ENCODE measurements around the gene B3GAT1. TPM values are rescaled to one million over a fixed set of nuclear protein-coding genes. Genes with fewer than 3 reads are reported as not detected.

B3GAT1 gene
- total and polyA plus RNA-seq, 5 experiments from 2014 or later, result 0.05 TPM; not detected in 4

- H3K4me1 Mint-ChIP-seq, result peaks cover 0 to 3% (median 0%) of the 10 kb centered on the region in 4 donors
- no peaks in the 10 kb centered on the region for H3K36me3 Mint-ChIP-seq
- H3K27ac Mint-ChIP-seq, result no peak overlapping the region
- no peak overlapping the region for H3K4me3 Mint-ChIP-seq
- DNase-seq (no peak), ATAC-seq (no peak)
- peaks cover 9 to 28% (median 24%) of the 10 kb centered on the region in 5 donors for H3K27me3 Mint-ChIP-seq
- POLR2A ChIA-PET, result no interaction called here
- peaks cover 0 to 3% (median 0%) of the 10 kb centered on the region in 9 donors for H3K9me3 Mint-ChIP-seq
Measured at GRCh38 chr11:134437821-134438220, 25.8 kb upstream of the B3GAT1 start.

- POLR2A ChIA-PET, result no interaction called here
- Mint-ChIP-seq H3K4me1 (peaks cover 0 to 3% (median 0%) of the 10 kb centered on the region in 4 donors), H3K36me3 (no peaks in the 10 kb centered on the region), H3K9me3 (peaks cover 0 to 3% (median 0%) of the 10 kb centered on the region in 9 donors), H3K4me3 (no peak overlapping the region), H3K27ac (no peak overlapping the region), H3K27me3 (peaks cover 12 to 27% (median 19%) of the 10 kb centered on the region in 5 donors)
- ATAC-seq (no peak), DNase-seq (no peak)
Measured at GRCh38 chr11:134436781-134437180, 24.7 kb upstream of the B3GAT1 start.

GRCh38 chr11:134433806-134434205 is 21.8 kb upstream of the B3GAT1 start:
- Mint-ChIP-seq H3K4me1 (peaks cover 0 to 3% (median 0%) of the 10 kb centered on the region in 4 donors), H3K27ac (no peak overlapping the region), H3K4me3 (no peak overlapping the region), H3K36me3 (no peaks in the 10 kb centered on the region), H3K27me3 (peaks cover 13 to 29% (median 19%) of the 10 kb centered on the region in 5 donors), H3K9me3 (peaks cover 0 to 3% (median 0%) of the 10 kb centered on the region in 9 donors)
- POLR2A ChIA-PET, result no interaction called here
- ATAC-seq (no peak), DNase-seq (no peak)

GRCh38 chr11:134433251-134433650 is 21.2 kb upstream of the B3GAT1 start:
- Mint-ChIP-seq H3K4me3 (no peak overlapping the region), H3K27me3 (peaks cover 14 to 32% (median 20%) of the 10 kb centered on the region in 5 donors), H3K27ac (no peak overlapping the region), H3K9me3 (peaks cover 0 to 3% (median 0%) of the 10 kb centered on the region in 9 donors), H3K4me1 (peaks cover 0 to 3% (median 0%) of the 10 kb centered on the region in 4 donors), H3K36me3 (no peaks in the 10 kb centered on the region)
- no peak for ATAC-seq
- POLR2A ChIA-PET, result no interaction called here
- no peak for DNase-seq

- Mint-ChIP-seq H3K4me1 (peaks cover 0 to 3% (median 0%) of the 10 kb centered on the region in 4 donors), H3K27me3 (peaks cover 14 to 32% (median 20%) of the 10 kb centered on the region in 5 donors), H3K9me3 (peaks cover 0 to 3% (median 0%) of the 10 kb centered on the region in 9 donors), H3K4me3 (no peak overlapping the region), H3K36me3 (no peaks in the 10 kb centered on the region), H3K27ac (no peak overlapping the region)
- POLR2A ChIA-PET, result no interaction called here
- ATAC-seq (no peak), DNase-seq (no peak)
Measured at GRCh38 chr11:134432776-134433175, 20.7 kb upstream of the B3GAT1 start.

- H3K27me3 Mint-ChIP-seq, result peaks cover 10 to 34% (median 18%) of the 10 kb centered on the region in 5 donors
- no peak overlapping the region for H3K4me3 Mint-ChIP-seq
- POLR2A ChIA-PET, result no interaction called here
- no peaks in the 10 kb centered on the region for H3K36me3 Mint-ChIP-seq
- no peaks in the 10 kb centered on the region for H3K4me1 Mint-ChIP-seq
- DNase-seq (no peak), ATAC-seq (no peak)
- H3K27ac Mint-ChIP-seq, result no peak overlapping the region
- H3K9me3 Mint-ChIP-seq, result peaks cover 0 to 3% (median 0%) of the 10 kb centered on the region in 9 donors
Measured at GRCh38 chr11:134429106-134429505, 17.1 kb upstream of the B3GAT1 start.

GRCh38 chr11:134425816-134426536 is 13.9 kb upstream of the B3GAT1 start:
- ATAC-seq (no peak), DNase-seq (no peak)
- POLR2A ChIA-PET, result no interaction called here
- no peaks in the 10 kb centered on the region for H3K4me1 Mint-ChIP-seq
- no peak overlapping the region for H3K27ac Mint-ChIP-seq
- peaks cover 4 to 48% (median 10%) of the 10 kb centered on the region in 5 donors for H3K27me3 Mint-ChIP-seq
- peaks cover 0 to under 1% (median 0%) of the 10 kb centered on the region in 9 donors for H3K9me3 Mint-ChIP-seq
- no peak overlapping the region for H3K4me3 Mint-ChIP-seq
- H3K36me3 Mint-ChIP-seq, result no peaks in the 10 kb centered on the region

GRCh38 chr11:134425413-134425812 is 13.4 kb upstream of the B3GAT1 start:
- no peaks in the 10 kb centered on the region for H3K9me3 Mint-ChIP-seq
- no peak overlapping the region for H3K4me3 Mint-ChIP-seq
- H3K27me3 Mint-ChIP-seq, result peaks cover 4 to 48% (median 10%) of the 10 kb centered on the region in 5 donors
- H3K36me3 Mint-ChIP-seq, result no peaks in the 10 kb centered on the region
- no peaks in the 10 kb centered on the region for H3K4me1 Mint-ChIP-seq
- H3K27ac Mint-ChIP-seq, result no peak overlapping the region
- ATAC-seq (no peak), DNase-seq (no peak)
- POLR2A ChIA-PET, result no interaction called here

GRCh38 chr11:134423106-134423505 is 11.1 kb upstream of the B3GAT1 start:
- H3K4me3 Mint-ChIP-seq, result no peak overlapping the region
- H3K27me3 Mint-ChIP-seq, result peaks cover 1 to 34% (median 8%) of the 10 kb centered on the region in 5 donors
- H3K9me3 Mint-ChIP-seq, result no peaks in the 10 kb centered on the region
- ATAC-seq (no peak), DNase-seq (no peak)
- H3K36me3 Mint-ChIP-seq, result no peaks in the 10 kb centered on the region
- no peak overlapping the region for H3K27ac Mint-ChIP-seq
- POLR2A ChIA-PET, result no interaction called here
- H3K4me1 Mint-ChIP-seq, result no peaks in the 10 kb centered on the region

GRCh38 chr11:134417871-134418840 is 6.1 kb upstream of the B3GAT1 start:
- Mint-ChIP-seq H3K4me1 (peaks cover 3 to 8% (median 6%) of the 10 kb centered on the region in 4 donors), H3K4me3 (no peak overlapping the region), H3K36me3 (no peaks in the 10 kb centered on the region), H3K27me3 (peaks cover 24 to 69% (median 44%) of the 10 kb centered on the region in 5 donors), H3K9me3 (no peaks in the 10 kb centered on the region), H3K27ac (no peak overlapping the region)
- ATAC-seq (no peak), DNase-seq (no peak)
- POLR2A ChIA-PET, result no interaction called here

- ATAC-seq (no peak), DNase-seq (no peak)
- Mint-ChIP-seq H3K4me3 (no peak overlapping the region), H3K36me3 (no peaks in the 10 kb centered on the region), H3K27ac (no peak overlapping the region), H3K4me1 (peaks cover 5 to 9% (median 8%) of the 10 kb centered on the region in 4 donors), H3K27me3 (peaks cover 24 to 56% (median 46%) of the 10 kb centered on the region in 5 donors), H3K9me3 (no peaks in the 10 kb centered on the region)
- POLR2A ChIA-PET, result no interaction called here
Measured at GRCh38 chr11:134416726-134417125, 4.7 kb upstream of the B3GAT1 start.

- no peaks in the 10 kb centered on the region for H3K36me3 Mint-ChIP-seq
- no peaks in the 10 kb centered on the region for H3K9me3 Mint-ChIP-seq
- H3K4me1 Mint-ChIP-seq, result peaks cover 12 to 24% (median 20%) of the 10 kb centered on the region in 4 donors
- H3K27ac Mint-ChIP-seq, result peak overlapping the region in 1 of 10 donors; percentile 45
- peaks cover 32 to 71% (median 59%) of the 10 kb centered on the region in 5 donors for H3K27me3 Mint-ChIP-seq
- DNase-seq, result no peak
- peak overlapping the region in 4 of 10 donors; percentile 24 to 50 (median 36) for H3K4me3 Mint-ChIP-seq
- no peak for ATAC-seq
- POLR2A ChIA-PET, result no interaction called here
Measured at GRCh38 chr11:134414766-134415765, 3.0 kb upstream of the B3GAT1 start.

All from naive thymus-derived CD8-positive, alpha-beta T cell (primary cell).